Neural cell (in vitro differentiated cells): ENCODE measurements around the gene ATE1. TPM values are rescaled to one million over a fixed set of nuclear protein-coding genes. Genes with fewer than 3 reads are reported as not detected.

Source experiments
- H2AFZ ChIP-seq: fragments of 200-600, 300-800 bp; sonication (generic), shearing (Covaris generic); 2 replicates; pipeline ENCODE4 v1.6.0; 2014; ENCODE audit warnings: low read depth, mild to moderate bottlenecking, antibody characterized with exemption, low read length, moderate library complexity
- H3F3A ChIP-seq: fragments of 200-600 bp; shearing (Covaris generic); 2 replicates; pipeline ENCODE4 v1.6.1; 2016; ENCODE audit warnings: mild to moderate bottlenecking, moderate library complexity, mixed read lengths, antibody characterized with exemption, low read length; ENCODE audit not compliant: insufficient read depth, poor library complexity, severe bottlenecking
- H3K27ac ChIP-seq: fragments of 200-600, 300-800 bp; sonication (generic), shearing (Covaris generic); 2 replicates; pipeline ENCODE4 v1.5.1; 2014; ENCODE audit warnings: mild to moderate bottlenecking, low read length, moderate library complexity
- H3K27me3 ChIP-seq: fragments of 300-800, 200-600 bp; sonication (generic), shearing (Covaris generic); 2 replicates; pipeline ENCODE4 v1.6.0; 2014; ENCODE audit warnings: mild to moderate bottlenecking, low read depth, low read length, moderate library complexity; ENCODE audit not compliant: insufficient read depth
- H3K36me3 ChIP-seq: fragments of 300-800, 200-600 bp; sonication (generic), shearing (Covaris generic); 2 replicates; pipeline ENCODE4 v1.5.1; 2014; ENCODE audit warnings: mild to moderate bottlenecking, antibody characterized with exemption, low read length, moderate library complexity; ENCODE audit not compliant: insufficient read depth
- H3K4me2 ChIP-seq: fragments of 300-800, 200-600 bp; sonication (generic), shearing (Covaris generic); 2 replicates; pipeline ENCODE4 v1.6.0; 2014; ENCODE audit warnings: mild to moderate bottlenecking, low read length
- H3K4me3 ChIP-seq: fragments of 300-800, 200-600 bp; sonication (generic), shearing (Covaris generic); 2 replicates; pipeline ENCODE4 v1.5.1; 2014; ENCODE audit warnings: mild to moderate bottlenecking, low read length, moderate library complexity
- H3K79me2 ChIP-seq: fragments of 200-600 bp; shearing (Covaris generic); replicated peaks from 2 replicates; pipeline ENCODE4 v1.6.0; 2014; ENCODE audit warnings: mild to moderate bottlenecking, low read length, moderate library complexity; ENCODE audit not compliant: insufficient read depth
- H3K9ac ChIP-seq: fragments of 300-800, 200-600 bp; sonication (generic), shearing (Covaris generic); 2 replicates; pipeline ENCODE4 v1.6.1; 2016; ENCODE audit warnings: mild to moderate bottlenecking, low read length, mixed read lengths
- H3K9me2 ChIP-seq: fragments of 200-600 bp; shearing (Covaris generic); 2 replicates; pipeline ENCODE4 v1.6.1; 2016; ENCODE audit warnings: mild to moderate bottlenecking, low read length, mixed read lengths; ENCODE audit not compliant: insufficient read depth
- H3K9me3 ChIP-seq: fragments of 200-600, 300-800 bp; sonication (generic), shearing (Covaris generic); 2 replicates; pipeline ENCODE4 v1.6.1; 2016; ENCODE audit warnings: mild to moderate bottlenecking, mixed run types, low read length, moderate library complexity, mixed read lengths
- H4K20me1 ChIP-seq: fragments of 200-600 bp; shearing (Covaris generic); 2 replicates; pipeline ENCODE4 v1.6.1; 2016; ENCODE audit warnings: mild to moderate bottlenecking, mixed run types; ENCODE audit not compliant: insufficient read depth
- CTCF ChIP-seq: fragments of 450-650 bp; IDR thresholded peaks from 2 replicates; pipeline ENCODE4 v1.5.1; 2014; ENCODE audit warnings: antibody characterized with exemption, mild to moderate bottlenecking, moderate library complexity; ENCODE audit not compliant: poor library complexity, severe bottlenecking
- EP300 ChIP-seq: fragments of 450-650 bp; conservative IDR thresholded peaks from 2 replicates; pipeline ENCODE4 v1.6.1; 2014; ENCODE audit warnings: antibody characterized with exemption, mild to moderate bottlenecking, moderate library complexity; ENCODE audit not compliant: poor library complexity, severe bottlenecking
- EZH2 ChIP-seq: fragments of 200-600, 300-800 bp; shearing (Covaris generic), sonication (generic); IDR thresholded peaks from 2 replicates; pipeline ENCODE4 v1.6.1; 2014; ENCODE audit warnings: antibody characterized with exemption, low read length, borderline replicate concordance, mild to moderate bottlenecking; ENCODE audit not compliant: insufficient read depth, poor library complexity, severe bottlenecking
- MXI1 ChIP-seq: fragments of 450-650 bp; conservative IDR thresholded peaks from 2 replicates; pipeline ENCODE4 v1.6.1; 2014; ENCODE audit warnings: antibody characterized with exemption, mild to moderate bottlenecking; ENCODE audit not compliant: poor library complexity, severe bottlenecking
- POLR2AphosphoS5 ChIP-seq: IDR thresholded peaks from 2 replicates; pipeline ENCODE4 v1.6.1; 2012
- RAD21 ChIP-seq: fragments of 450-650 bp; conservative IDR thresholded peaks from 2 replicates; pipeline ENCODE4 v1.6.1; 2014; ENCODE audit warnings: antibody characterized with exemption, mild to moderate bottlenecking, moderate library complexity
- REST ChIP-seq: IDR thresholded peaks from 2 replicates; pipeline ENCODE4 v1.6.1; 2012; ENCODE audit warnings: borderline replicate concordance
- SMC3 ChIP-seq: fragments of 450-650 bp; conservative IDR thresholded peaks from 2 replicates; pipeline ENCODE4 v1.6.1; 2014; ENCODE audit warnings: antibody characterized with exemption, mild to moderate bottlenecking, moderate library complexity; ENCODE audit not compliant: poor library complexity
- TAF1 ChIP-seq: IDR thresholded peaks from 2 replicates; pipeline ENCODE4 v1.6.1; 2012; ENCODE audit warnings: low read depth
- polyA plus RNA-seq: library from polyadenylated mRNA; depleted of rRNA; stranded (reverse); fragments of >200 nt; gene quantifications from 2 replicates; pipeline ENCODE4 v1.2.3, GENCODE V29; 2014

The ATE1 gene
- polyA plus RNA-seq, 1 donor from 2014 or later = 23.7 TPM

GRCh38 chr10:121832647-121833046, 95.2 kb downstream of the ATE1 start:
- Histone ChIP-seq H4K20me1 (no peaks in the 10 kb centered on the region), H3K79me2 (no peaks in the 10 kb centered on the region), H3K27ac (no peak overlapping the region), H3K27me3 (no peaks in the 10 kb centered on the region), H3K9me3 (no peaks in the 10 kb centered on the region), H3F3A (no peaks in the 10 kb centered on the region), H3K36me3 (no peaks in the 10 kb centered on the region), H3K9me2 (no peaks in the 10 kb centered on the region), H3K9ac (no peak overlapping the region), H3K4me2 (no peak overlapping the region), H2AFZ (no peak overlapping the region), H3K4me3 (no peak overlapping the region)
- TF ChIP-seq EZH2 (no peak), RAD21 (no peak), POLR2AphosphoS5 (no peak), MXI1 (no peak)

- no peaks in the 10 kb centered on the region for H3K79me2 ChIP-seq
- H3K4me2 ChIP-seq = no peak overlapping the region
- no peak for TF ChIP-seq TAF1
- TF ChIP-seq POLR2AphosphoS5 = no peak
- TF ChIP-seq MXI1 = no peak
- no peak for TF ChIP-seq SMC3
- TF ChIP-seq EZH2 = no peak
- TF ChIP-seq CTCF = no peak
- TF ChIP-seq RAD21 = no peak
- TF ChIP-seq REST = no peak
- TF ChIP-seq EP300 = no peak
Observed at GRCh38 chr10:121831777-121832176, 96.1 kb downstream of the ATE1 start.

DNA sequence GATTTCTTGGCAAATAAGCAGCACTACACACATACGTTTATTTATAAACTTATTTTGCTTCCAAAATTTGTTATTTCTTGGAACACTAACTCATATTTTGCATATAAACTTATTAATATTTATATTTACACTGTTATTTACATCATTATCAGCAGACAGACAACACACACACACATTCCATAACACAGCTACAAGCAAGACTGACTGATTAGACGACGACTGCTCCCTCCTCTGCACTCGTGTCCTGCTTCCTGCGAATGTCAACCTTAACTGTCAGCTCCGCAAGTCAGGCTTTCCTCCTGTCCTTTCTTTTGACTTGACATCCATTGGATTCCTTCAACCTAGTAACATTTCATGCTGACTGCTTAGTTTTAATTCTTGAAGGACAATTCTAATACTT, 96.6 kb downstream of the ATE1 start:
- Histone ChIP-seq H2AFZ (no peak overlapping the region), H3K9ac (no peak overlapping the region), H3K27me3 (no peaks in the 10 kb centered on the region), H3K9me2 (no peaks in the 10 kb centered on the region), H3K4me2 (no peak overlapping the region), H3K4me3 (no peak overlapping the region), H3K27ac (no peak overlapping the region), H3K79me2 (no peaks in the 10 kb centered on the region), H3K9me3 (no peaks in the 10 kb centered on the region), H3K36me3 (no peaks in the 10 kb centered on the region), H3F3A (no peaks in the 10 kb centered on the region), H4K20me1 (no peaks in the 10 kb centered on the region)
- TF ChIP-seq EP300 = no peak
- TF ChIP-seq POLR2AphosphoS5 = no peak
- TF ChIP-seq REST = no peak
- TF ChIP-seq TAF1 = no peak
- no peak for TF ChIP-seq MXI1
- no peak for TF ChIP-seq SMC3
- TF ChIP-seq CTCF = no peak
- TF ChIP-seq RAD21 = no peak
- no peak for TF ChIP-seq EZH2

More at GRCh38 chr10:121831777-121832176, 96.1 kb downstream of the ATE1 start:
- H3K9ac ChIP-seq = no peak overlapping the region
- no peaks in the 10 kb centered on the region for H4K20me1 ChIP-seq
- no peak overlapping the region for H2AFZ ChIP-seq
- no peaks in the 10 kb centered on the region for H3K27me3 ChIP-seq
- no peaks in the 10 kb centered on the region for H3K36me3 ChIP-seq
- H3K27ac ChIP-seq = no peak overlapping the region
- no peaks in the 10 kb centered on the region for H3F3A ChIP-seq
- H3K9me3 ChIP-seq = no peaks in the 10 kb centered on the region
- H3K9me2 ChIP-seq = no peaks in the 10 kb centered on the region
- no peak overlapping the region for H3K4me3 ChIP-seq
